H1 (cell line): ENCODE data around the gene MID1. TPM values are rescaled to one million over a fixed set of nuclear protein-coding genes. Genes with fewer than 3 reads are reported as not detected.

ENCODE experiments used
- ASH2L ChIP-seq: fragments of 200-600, 300-600 bp; sonication (generic); IDR thresholded peaks from one replicate; pipeline ENCODE4 v1.7.1; 2017; ENCODE audit warnings: low read length
- CHD1 ChIP-seq: IDR thresholded peaks from 2 replicates; pipeline ENCODE4 v1.6.1; 2012; ENCODE audit warnings: low read depth, low read length, improper control_type of control experiment
- polyA plus RNA-seq, 7 experiments: library from polyadenylated mRNA; depleted of rRNA in 3 of 7; stranded (reverse) in 5 of 7; unstranded in 2 of 7; fragments of >200 nt in 5 of 7; fragments of 200-250 nt in 2 of 7; gene quantifications; 1 replicate in 5 of 7; 2 replicates in 1 of 7; 4 replicates in 1 of 7; pipeline versions ENCODE4 v1.2.1 to v1.2.3, GENCODE V29; 2011 to 2013; ENCODE audit warnings: missing spikeins in 2 of 7, mixed read lengths in 2 of 7
- total RNA-seq: library from RNA; stranded (reverse); fragmentation: NEBNext Ultra II Directional; extraction: Animal tissue kit (Norgen Biotek cat#: 25700); gene quantifications from 2 replicates; pipeline ENCODE4 v1.2.1, GENCODE V29; 2021
- TF ChIP-seq, protein P1 (sequence below): fragments of 300-600 bp; sonication (generic); IDR thresholded peaks from 2 replicates; pipeline ENCODE4 v1.7.1; 2012; ENCODE audit warnings: low read length, moderate library complexity, mild to moderate bottlenecking, inconsistent platforms; ENCODE audit not compliant: insufficient replicate concordance

The MID1 gene
- total and polyA plus RNA-seq, 2 of the 8 experiments (the other 6 are each of a cell fraction or from before 2014, with no cell fraction given) = 12.9 to 54.3 TPM

- TF ChIP-seq, protein P1, sequence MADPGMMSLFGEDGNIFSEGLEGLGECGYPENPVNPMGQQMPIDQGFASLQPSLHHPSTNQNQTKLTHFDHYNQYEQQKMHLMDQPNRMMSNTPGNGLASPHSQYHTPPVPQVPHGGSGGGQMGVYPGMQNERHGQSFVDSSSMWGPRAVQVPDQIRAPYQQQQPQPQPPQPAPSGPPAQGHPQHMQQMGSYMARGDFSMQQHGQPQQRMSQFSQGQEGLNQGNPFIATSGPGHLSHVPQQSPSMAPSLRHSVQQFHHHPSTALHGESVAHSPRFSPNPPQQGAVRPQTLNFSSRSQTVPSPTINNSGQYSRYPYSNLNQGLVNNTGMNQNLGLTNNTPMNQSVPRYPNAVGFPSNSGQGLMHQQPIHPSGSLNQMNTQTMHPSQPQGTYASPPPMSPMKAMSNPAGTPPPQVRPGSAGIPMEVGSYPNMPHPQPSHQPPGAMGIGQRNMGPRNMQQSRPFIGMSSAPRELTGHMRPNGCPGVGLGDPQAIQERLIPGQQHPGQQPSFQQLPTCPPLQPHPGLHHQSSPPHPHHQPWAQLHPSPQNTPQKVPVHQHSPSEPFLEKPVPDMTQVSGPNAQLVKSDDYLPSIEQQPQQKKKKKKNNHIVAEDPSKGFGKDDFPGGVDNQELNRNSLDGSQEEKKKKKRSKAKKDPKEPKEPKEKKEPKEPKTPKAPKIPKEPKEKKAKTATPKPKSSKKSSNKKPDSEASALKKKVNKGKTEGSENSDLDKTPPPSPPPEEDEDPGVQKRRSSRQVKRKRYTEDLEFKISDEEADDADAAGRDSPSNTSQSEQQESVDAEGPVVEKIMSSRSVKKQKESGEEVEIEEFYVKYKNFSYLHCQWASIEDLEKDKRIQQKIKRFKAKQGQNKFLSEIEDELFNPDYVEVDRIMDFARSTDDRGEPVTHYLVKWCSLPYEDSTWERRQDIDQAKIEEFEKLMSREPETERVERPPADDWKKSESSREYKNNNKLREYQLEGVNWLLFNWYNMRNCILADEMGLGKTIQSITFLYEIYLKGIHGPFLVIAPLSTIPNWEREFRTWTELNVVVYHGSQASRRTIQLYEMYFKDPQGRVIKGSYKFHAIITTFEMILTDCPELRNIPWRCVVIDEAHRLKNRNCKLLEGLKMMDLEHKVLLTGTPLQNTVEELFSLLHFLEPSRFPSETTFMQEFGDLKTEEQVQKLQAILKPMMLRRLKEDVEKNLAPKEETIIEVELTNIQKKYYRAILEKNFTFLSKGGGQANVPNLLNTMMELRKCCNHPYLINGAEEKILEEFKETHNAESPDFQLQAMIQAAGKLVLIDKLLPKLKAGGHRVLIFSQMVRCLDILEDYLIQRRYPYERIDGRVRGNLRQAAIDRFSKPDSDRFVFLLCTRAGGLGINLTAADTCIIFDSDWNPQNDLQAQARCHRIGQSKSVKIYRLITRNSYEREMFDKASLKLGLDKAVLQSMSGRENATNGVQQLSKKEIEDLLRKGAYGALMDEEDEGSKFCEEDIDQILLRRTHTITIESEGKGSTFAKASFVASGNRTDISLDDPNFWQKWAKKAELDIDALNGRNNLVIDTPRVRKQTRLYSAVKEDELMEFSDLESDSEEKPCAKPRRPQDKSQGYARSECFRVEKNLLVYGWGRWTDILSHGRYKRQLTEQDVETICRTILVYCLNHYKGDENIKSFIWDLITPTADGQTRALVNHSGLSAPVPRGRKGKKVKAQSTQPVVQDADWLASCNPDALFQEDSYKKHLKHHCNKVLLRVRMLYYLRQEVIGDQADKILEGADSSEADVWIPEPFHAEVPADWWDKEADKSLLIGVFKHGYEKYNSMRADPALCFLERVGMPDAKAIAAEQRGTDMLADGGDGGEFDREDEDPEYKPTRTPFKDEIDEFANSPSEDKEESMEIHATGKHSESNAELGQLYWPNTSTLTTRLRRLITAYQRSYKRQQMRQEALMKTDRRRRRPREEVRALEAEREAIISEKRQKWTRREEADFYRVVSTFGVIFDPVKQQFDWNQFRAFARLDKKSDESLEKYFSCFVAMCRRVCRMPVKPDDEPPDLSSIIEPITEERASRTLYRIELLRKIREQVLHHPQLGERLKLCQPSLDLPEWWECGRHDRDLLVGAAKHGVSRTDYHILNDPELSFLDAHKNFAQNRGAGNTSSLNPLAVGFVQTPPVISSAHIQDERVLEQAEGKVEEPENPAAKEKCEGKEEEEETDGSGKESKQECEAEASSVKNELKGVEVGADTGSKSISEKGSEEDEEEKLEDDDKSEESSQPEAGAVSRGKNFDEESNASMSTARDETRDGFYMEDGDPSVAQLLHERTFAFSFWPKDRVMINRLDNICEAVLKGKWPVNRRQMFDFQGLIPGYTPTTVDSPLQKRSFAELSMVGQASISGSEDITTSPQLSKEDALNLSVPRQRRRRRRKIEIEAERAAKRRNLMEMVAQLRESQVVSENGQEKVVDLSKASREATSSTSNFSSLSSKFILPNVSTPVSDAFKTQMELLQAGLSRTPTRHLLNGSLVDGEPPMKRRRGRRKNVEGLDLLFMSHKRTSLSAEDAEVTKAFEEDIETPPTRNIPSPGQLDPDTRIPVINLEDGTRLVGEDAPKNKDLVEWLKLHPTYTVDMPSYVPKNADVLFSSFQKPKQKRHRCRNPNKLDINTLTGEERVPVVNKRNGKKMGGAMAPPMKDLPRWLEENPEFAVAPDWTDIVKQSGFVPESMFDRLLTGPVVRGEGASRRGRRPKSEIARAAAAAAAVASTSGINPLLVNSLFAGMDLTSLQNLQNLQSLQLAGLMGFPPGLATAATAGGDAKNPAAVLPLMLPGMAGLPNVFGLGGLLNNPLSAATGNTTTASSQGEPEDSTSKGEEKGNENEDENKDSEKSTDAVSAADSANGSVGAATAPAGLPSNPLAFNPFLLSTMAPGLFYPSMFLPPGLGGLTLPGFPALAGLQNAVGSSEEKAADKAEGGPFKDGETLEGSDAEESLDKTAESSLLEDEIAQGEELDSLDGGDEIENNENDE = no peak
- TF ChIP-seq CHD1 = no peak
- TF ChIP-seq ASH2L = no peak
- TF ChIP-seq, all 59 proteins: peak for 0
Observed at GRCh38 chrX:10477525-10477924, 142.9 kb downstream of the MID1 start (continued).
